HepG2 (cell line): Measurements from ENCODE around the gene FJX1. TPM values are rescaled to one million over a fixed set of nuclear protein-coding genes. Genes with fewer than 3 reads are reported as not detected.

Experiments used
- ATAC-seq: fragments of 200-7000 bp; cut with Tn5 transposase; 3 replicates; pipeline ENCODE4 v1.9.1; 2020; ENCODE audit warnings: mild to moderate bottlenecking, moderate library complexity
- BruUV-seq: library from RNA; stranded (reverse); fragments of 400-500 nt; replicated peaks from 2 replicates; lab custom pipeline; 2021; lab: Mats Ljungman, UMichigan
- CTCF ChIA-PET: fragments of 300-600 bp; formaldehyde crosslinking; extraction: SDS; loops from one replicate; lab custom pipeline; 2021; ENCODE audit warnings: low total read pairs, inconsistent platforms, low intra/inter-chr PET ratio; lab: Yijun Ruan, JAX
- POLR2A ChIA-PET: fragments of 350-600 bp; sonication (Branson Sonifier 250); formaldehyde crosslinking; loops from one replicate; lab custom pipeline; 2020; ENCODE audit warnings: antibody characterized with exemption, inconsistent platforms; lab: Yijun Ruan, JAX
- DNase-seq: peaks from one replicate; pipeline ENCODE4 v3.0.0-alpha.2; 2015; ENCODE audit warnings: low spot score
- FAIRE-seq: peaks from 3 replicates; lab custom pipeline; 2011; peaks lifted over from hg19 to GRCh38; lab: Jason Lieb, UNC
- H2AFZ ChIP-seq: one replicate; pipeline ENCODE4 v1.6.1; 2011; ENCODE audit warnings: low read length, inconsistent platforms
- H3K27ac ChIP-seq: fragments of 300-600 bp; 3 replicates; pipeline ENCODE4 v1.8.0; 2011; ENCODE audit warnings: mixed run types, mild to moderate bottlenecking, mixed read lengths, low read length, inconsistent platforms; ENCODE audit not compliant: insufficient read depth; ENCODE audit errors: extremely low read length
- H3K27me3 ChIP-seq, 2 experiments: fragments of 200-600 bp in 1 of 2; 2 replicates in 1 of 2; 3 replicates in 1 of 2; pipeline versions ENCODE4 v1.6.0 to v1.8.0; 2011; ENCODE audit warnings: low read length in 2 of 2, mild to moderate bottlenecking in 2 of 2, moderate library complexity in 2 of 2, inconsistent platforms in 1 of 2; ENCODE audit not compliant: insufficient read depth in 2 of 2, control insufficient read depth in 1 of 2
- H3K36me3 ChIP-seq, 2 experiments: fragments of 200-600 bp in 1 of 2; replicated peaks in 1 of 2; 2 replicates in 1 of 2; 3 replicates in 1 of 2; pipeline versions ENCODE4 v1.5.1 to v1.8.0; 2011; ENCODE audit warnings: low read length in 2 of 2, inconsistent platforms in 1 of 2; ENCODE audit not compliant: insufficient read depth in 2 of 2, control insufficient read depth in 1 of 2
- H3K4me1 ChIP-seq: 2 replicates; pipeline ENCODE4 v1.5.1; 2012; ENCODE audit warnings: low read length, inconsistent platforms; ENCODE audit not compliant: insufficient read depth
- H3K4me2 ChIP-seq: 2 replicates; pipeline ENCODE4 v1.6.0; 2011; ENCODE audit warnings: low read depth, low read length, inconsistent platforms
- H3K4me3 ChIP-seq, 3 experiments: fragments of 200-600 bp in 1 of 3; sonication (generic), shearing (Covaris generic) in 1 of 3; replicated peaks in 1 of 3; 2 replicates each; pipeline ENCODE4 v1.5.1; 2011 to 2016; ENCODE audit warnings: low read length in 3 of 3, inconsistent platforms in 2 of 3, low read depth in 2 of 3, mild to moderate bottlenecking in 2 of 3, control low read depth in 1 of 3, mixed read lengths in 1 of 3; ENCODE audit not compliant: insufficient read depth in 1 of 3
- H3K79me2 ChIP-seq: one replicate; pipeline ENCODE4 v1.6.1; 2011; ENCODE audit warnings: low read length, inconsistent platforms; ENCODE audit not compliant: insufficient read depth
- H3K9ac ChIP-seq: 2 replicates; pipeline ENCODE4 v1.6.0; 2011; ENCODE audit warnings: mild to moderate bottlenecking, low read depth, low read length, inconsistent platforms; ENCODE audit not compliant: insufficient read depth
- H3K9me3 ChIP-seq: 2 replicates; pipeline ENCODE4 v1.5.1; 2012; ENCODE audit warnings: mild to moderate bottlenecking, low read length
- H4K20me1 ChIP-seq: 2 replicates; pipeline ENCODE4 v1.6.0; 2011; ENCODE audit warnings: inconsistent platforms, mild to moderate bottlenecking, low read length, moderate library complexity; ENCODE audit not compliant: insufficient read depth
- AKAP8 ChIP-seq: sonication (generic); formaldehyde crosslinking; IDR thresholded peaks from 2 replicates; pipeline ENCODE4 v1.5.1; 2020; ENCODE audit warnings: mild to moderate bottlenecking, missing genetic modification reagents
- CEBPB ChIP-seq: IDR thresholded peaks from 2 replicates; pipeline ENCODE4 v1.6.1; 2011; ENCODE audit warnings: low read depth, low read length, improper control_type of control experiment, borderline replicate concordance
- KAT7 ChIP-seq: IDR thresholded peaks from 2 replicates; pipeline ENCODE4 v1.6.1; 2018; ENCODE audit warnings: borderline replicate concordance, missing compliant biosample characterization
- SPEN ChIP-seq: sonication (generic); formaldehyde crosslinking; IDR thresholded peaks from 2 replicates; pipeline ENCODE4 v1.5.1; 2020; ENCODE audit warnings: low read depth, mild to moderate bottlenecking, missing genetic modification reagents
- TBL1XR1 ChIP-seq: fragments of 150-350 bp; IDR thresholded peaks from 2 replicates; pipeline ENCODE4 v1.6.1; 2014; ENCODE audit warnings: borderline replicate concordance, low read length; ENCODE audit not compliant: partially characterized antibody
- XBP1 ChIP-seq: sonication (generic); formaldehyde crosslinking; IDR thresholded peaks from 2 replicates; pipeline ENCODE4 v1.5.0; 2020; ENCODE audit warnings: missing genetic modification reagents
- ZFP90 ChIP-seq: sonication (generic); formaldehyde crosslinking; IDR thresholded peaks from 2 replicates; pipeline ENCODE4 v1.8.0; 2022; ENCODE audit warnings: missing genetic modification reagents, mild to moderate bottlenecking, inconsistent platforms, borderline replicate concordance
- ZNF556 ChIP-seq: sonication (generic); formaldehyde crosslinking; IDR thresholded peaks from 2 replicates; pipeline ENCODE4 v1.4.0; 2020; ENCODE audit warnings: mild to moderate bottlenecking, missing genetic modification reagents, borderline replicate concordance
- ZNF709 ChIP-seq: sonication (generic); formaldehyde crosslinking; IDR thresholded peaks from 2 replicates; pipeline ENCODE4 v1.5.0; 2020; ENCODE audit warnings: mild to moderate bottlenecking, missing genetic modification reagents
- ZNF75D ChIP-seq: sonication (generic); formaldehyde crosslinking; IDR thresholded peaks from 2 replicates; pipeline ENCODE4 v1.8.1; 2023; ENCODE audit warnings: missing genetic modification reagents, mild to moderate bottlenecking, borderline replicate concordance
- in situ Hi-C: cut with HindIII; loops from 2 replicates; pipeline ENCODE4 v1.10.0; 2017; ENCODE audit warnings: low pct_unique_long_range_greater_than_20kb; ENCODE audit not compliant: extremely low pct_ligation_motif_present
- intact Hi-C: fragments of 100-400 bp; cut with micrococcal nuclease; formaldehyde crosslinking; loops from one replicate; pipeline ENCODE4 v1.10.0; 2022; ENCODE audit not compliant: unreplicated experiment
- polyA plus RNA-seq, 8 experiments: library from polyadenylated mRNA; depleted of rRNA in 3 of 8; stranded (reverse) in 7 of 8; unstranded in 1 of 8; fragments of >200 nt; fragmentation: Illumina TruSeq in 4 of 8; extraction: Trizol in 4 of 8; gene quantifications; 2 replicates each; pipeline versions ENCODE4 v1.2.1 to v1.2.3, GENCODE V29; 2011 to 2016; ENCODE audit warnings: low read depth in 4 of 8, missing spikeins in 1 of 8, mixed read lengths in 1 of 8; ENCODE audit not compliant: insufficient read depth in 1 of 8
- total RNA-seq, 5 experiments: library from RNA; depleted of rRNA; stranded (reverse); fragments of >200 nt; fragmentation: Illumina TruSeq; extraction: Trizol; gene quantifications; 2 replicates each; pipeline ENCODE4 v1.2.3, GENCODE V29; 2016; ENCODE audit warnings: low read depth in 1 of 5
- TF ChIP-seq, protein P1 (sequence below): IDR thresholded peaks from 2 replicates; pipeline ENCODE4 v1.6.1; 2016; ENCODE audit warnings: low read depth, control low read depth
- TF ChIP-seq, protein P2 (sequence below): sonication (generic); formaldehyde crosslinking; IDR thresholded peaks from 2 replicates; pipeline ENCODE4 v1.4.0; 2020; ENCODE audit warnings: mild to moderate bottlenecking, missing genetic modification reagents
- TF ChIP-seq, protein P3 (sequence below): sonication (generic); formaldehyde crosslinking; IDR thresholded peaks from 2 replicates; pipeline ENCODE4 v1.4.0; 2020; ENCODE audit warnings: missing genetic modification reagents
- TF ChIP-seq, protein P4 (sequence below): sonication (generic); formaldehyde crosslinking; IDR thresholded peaks from 2 replicates; pipeline ENCODE4 v1.5.0; 2020; ENCODE audit warnings: missing genetic modification reagents, mild to moderate bottlenecking, borderline replicate concordance
- TF ChIP-seq, protein P5 (sequence below): sonication (generic); formaldehyde crosslinking; IDR thresholded peaks from 2 replicates; pipeline ENCODE4 v1.5.0; 2020; ENCODE audit warnings: mild to moderate bottlenecking, low read depth, missing genetic modification reagents, borderline replicate concordance

Gene FJX1
- total and polyA plus RNA-seq, 2 of the 13 experiments (the other 11 are each of a cell fraction or from before 2014, with no cell fraction given) = 0.40 to 0.82 TPM

DNA sequence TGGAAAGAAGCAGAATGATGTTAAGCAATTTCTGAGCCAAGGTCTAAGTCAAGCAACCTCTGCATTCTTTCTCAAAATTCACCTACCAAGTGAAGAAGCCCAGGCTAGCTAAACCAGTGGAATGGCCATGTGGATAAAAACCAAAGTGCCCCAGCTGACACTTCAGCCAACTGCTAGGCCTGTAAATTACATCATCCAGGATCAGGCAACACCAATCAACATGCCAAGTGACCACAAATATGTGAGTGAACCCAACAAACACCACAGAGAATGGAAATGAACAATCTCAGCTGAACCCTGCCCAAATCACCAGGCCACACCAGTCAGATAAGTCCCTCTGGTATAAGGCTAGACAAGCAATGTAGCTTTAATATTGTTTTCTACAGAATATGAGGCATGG, 25.1 kb upstream of the FJX1 start:
- CTCF ChIA-PET = no interaction called here
- no peak for DNase-seq
- ATAC-seq = no peak
- BruUV-seq = no TSS peak
- no peaks in the 10 kb centered on the region for H3K36me3 ChIP-seq
- no peaks in the 10 kb centered on the region for H3K4me1 ChIP-seq
- H3K27me3 ChIP-seq = peaks cover 0 to 3% of the 10 kb centered on the region in 2 experiments; a peak in 3 of 5 replicates
- FAIRE-seq = no peak
- in situ Hi-C loops (no loop called here), intact Hi-C loops (no loop called here)
- no peak overlapping the region for H3K4me3 ChIP-seq
- no peak overlapping the region for H3K9ac ChIP-seq
- TF ChIP-seq ZFP90 (CRISPR knock-in tag) (no peak), AKAP8 (no peak), SPEN (no peak), TBL1XR1 (no peak), XBP1 (CRISPR knock-in tag) (no peak), ZNF556 (CRISPR knock-in tag) (no peak), ZNF709 (CRISPR knock-in tag) (no peak), KAT7 (CRISPR knock-in tag) (no peak), CEBPB (no peak), ZNF75D (CRISPR knock-in tag) (no peak)
- TF ChIP-seq, protein P1, sequence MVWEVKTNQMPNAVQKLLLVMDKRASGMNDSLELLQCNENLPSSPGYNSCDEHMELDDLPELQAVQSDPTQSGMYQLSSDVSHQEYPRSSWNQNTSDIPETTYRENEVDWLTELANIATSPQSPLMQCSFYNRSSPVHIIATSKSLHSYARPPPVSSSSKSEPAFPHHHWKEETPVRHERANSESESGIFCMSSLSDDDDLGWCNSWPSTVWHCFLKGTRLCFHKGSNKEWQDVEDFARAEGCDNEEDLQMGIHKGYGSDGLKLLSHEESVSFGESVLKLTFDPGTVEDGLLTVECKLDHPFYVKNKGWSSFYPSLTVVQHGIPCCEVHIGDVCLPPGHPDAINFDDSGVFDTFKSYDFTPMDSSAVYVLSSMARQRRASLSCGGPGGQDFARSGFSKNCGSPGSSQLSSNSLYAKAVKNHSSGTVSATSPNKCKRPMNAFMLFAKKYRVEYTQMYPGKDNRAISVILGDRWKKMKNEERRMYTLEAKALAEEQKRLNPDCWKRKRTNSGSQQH (CRISPR knock-in tag) = no peak
- TF ChIP-seq, protein P2, sequence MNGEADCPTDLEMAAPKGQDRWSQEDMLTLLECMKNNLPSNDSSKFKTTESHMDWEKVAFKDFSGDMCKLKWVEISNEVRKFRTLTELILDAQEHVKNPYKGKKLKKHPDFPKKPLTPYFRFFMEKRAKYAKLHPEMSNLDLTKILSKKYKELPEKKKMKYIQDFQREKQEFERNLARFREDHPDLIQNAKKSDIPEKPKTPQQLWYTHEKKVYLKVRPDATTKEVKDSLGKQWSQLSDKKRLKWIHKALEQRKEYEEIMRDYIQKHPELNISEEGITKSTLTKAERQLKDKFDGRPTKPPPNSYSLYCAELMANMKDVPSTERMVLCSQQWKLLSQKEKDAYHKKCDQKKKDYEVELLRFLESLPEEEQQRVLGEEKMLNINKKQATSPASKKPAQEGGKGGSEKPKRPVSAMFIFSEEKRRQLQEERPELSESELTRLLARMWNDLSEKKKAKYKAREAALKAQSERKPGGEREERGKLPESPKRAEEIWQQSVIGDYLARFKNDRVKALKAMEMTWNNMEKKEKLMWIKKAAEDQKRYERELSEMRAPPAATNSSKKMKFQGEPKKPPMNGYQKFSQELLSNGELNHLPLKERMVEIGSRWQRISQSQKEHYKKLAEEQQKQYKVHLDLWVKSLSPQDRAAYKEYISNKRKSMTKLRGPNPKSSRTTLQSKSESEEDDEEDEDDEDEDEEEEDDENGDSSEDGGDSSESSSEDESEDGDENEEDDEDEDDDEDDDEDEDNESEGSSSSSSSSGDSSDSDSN = no peak
- TF ChIP-seq, protein P3, sequence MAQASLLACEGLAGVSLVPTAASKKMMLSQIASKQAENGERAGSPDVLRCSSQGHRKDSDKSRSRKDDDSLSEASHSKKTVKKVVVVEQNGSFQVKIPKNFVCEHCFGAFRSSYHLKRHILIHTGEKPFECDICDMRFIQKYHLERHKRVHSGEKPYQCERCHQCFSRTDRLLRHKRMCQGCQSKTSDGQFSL (CRISPR knock-in tag) = no peak
- TF ChIP-seq, protein P4, sequence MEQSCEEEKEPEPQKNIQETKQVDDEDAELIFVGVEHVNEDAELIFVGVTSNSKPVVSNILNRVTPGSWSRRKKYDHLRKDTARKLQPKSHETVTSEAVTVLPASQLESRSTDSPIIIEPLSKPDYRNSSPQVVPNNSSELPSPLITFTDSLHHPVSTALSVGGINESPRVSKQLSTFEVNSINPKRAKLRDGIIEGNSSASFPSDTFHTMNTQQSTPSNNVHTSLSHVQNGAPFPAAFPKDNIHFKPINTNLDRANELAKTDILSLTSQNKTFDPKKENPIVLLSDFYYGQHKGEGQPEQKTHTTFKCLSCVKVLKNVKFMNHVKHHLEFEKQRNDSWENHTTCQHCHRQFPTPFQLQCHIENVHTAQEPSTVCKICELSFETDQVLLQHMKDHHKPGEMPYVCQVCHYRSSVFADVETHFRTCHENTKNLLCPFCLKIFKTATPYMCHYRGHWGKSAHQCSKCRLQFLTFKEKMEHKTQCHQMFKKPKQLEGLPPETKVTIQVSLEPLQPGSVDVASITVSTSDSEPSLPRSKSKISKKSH (CRISPR knock-in tag) = no peak
- TF ChIP-seq, protein P5, sequence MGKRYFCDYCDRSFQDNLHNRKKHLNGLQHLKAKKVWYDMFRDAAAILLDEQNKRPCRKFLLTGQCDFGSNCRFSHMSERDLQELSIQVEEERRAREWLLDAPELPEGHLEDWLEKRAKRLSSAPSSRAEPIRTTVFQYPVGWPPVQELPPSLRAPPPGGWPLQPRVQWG (CRISPR knock-in tag) = no peak
- H2AFZ ChIP-seq = no peak overlapping the region
- H3K27ac ChIP-seq = no peak overlapping the region
- H4K20me1 ChIP-seq = no peaks in the 10 kb centered on the region
- H3K79me2 ChIP-seq = no peaks in the 10 kb centered on the region
- H3K4me2 ChIP-seq = no peak overlapping the region
- POLR2A ChIA-PET = no interaction called here
- H3K9me3 ChIP-seq = no peaks in the 10 kb centered on the region
